Measurements from ENCODE around the gene BTLA. TPM values are rescaled to one million over a fixed set of nuclear protein-coding genes. Genes with fewer than 3 reads are reported as not detected.

BTLA gene
- total RNA-seq, 1 donor from 2014 or later = 3.9 TPM

GRCh38 chr3:112508261-112508660, 9.0 kb upstream of the BTLA start:
- Histone ChIP-seq H2AFZ (replicated peaks) (no peak overlapping the region), H3K4me3 (no peak overlapping the region), H4K20me1 (ENCODE audit: low read depth) (no peaks in the 10 kb centered on the region), H3K36me3 (no peaks in the 10 kb centered on the region), H3F3A (ENCODE audit: low read depth) (no peaks in the 10 kb centered on the region), H3K4me1 (no peaks in the 10 kb centered on the region), H3K9me3 (ENCODE audit: low read depth) (peaks cover 2% of the 10 kb centered on the region), H3K4me2 (no peak overlapping the region), H3K27ac (no peak overlapping the region), H3K9ac (no peak overlapping the region), H3K79me2 (ENCODE audit: low read depth) (no peaks in the 10 kb centered on the region), H3K27me3 (no peaks in the 10 kb centered on the region)
- no peak for DNase-seq (ENCODE audit: low spot score)
- Mint-ChIP-seq H3K27me3 (ENCODE audit: insufficient read depth, low read depth) (no peaks in the 10 kb centered on the region), H3K4me1 (no peaks in the 10 kb centered on the region), H3K36me3 (peaks cover 4% of the 10 kb centered on the region), H3K4me3 (no peak overlapping the region), H3K9me3 (peaks cover 13% of the 10 kb centered on the region), H3K27ac (no peak overlapping the region)
- TF ChIP-seq EZH2phosphoT487 (IDR thresholded peaks at IDR 0.05) = no peak
- no peak for TF ChIP-seq CTCF (IDR thresholded peaks at IDR 0.05)
- no peak for TF ChIP-seq EZH2 (IDR thresholded peaks at IDR 0.05)

DNA sequence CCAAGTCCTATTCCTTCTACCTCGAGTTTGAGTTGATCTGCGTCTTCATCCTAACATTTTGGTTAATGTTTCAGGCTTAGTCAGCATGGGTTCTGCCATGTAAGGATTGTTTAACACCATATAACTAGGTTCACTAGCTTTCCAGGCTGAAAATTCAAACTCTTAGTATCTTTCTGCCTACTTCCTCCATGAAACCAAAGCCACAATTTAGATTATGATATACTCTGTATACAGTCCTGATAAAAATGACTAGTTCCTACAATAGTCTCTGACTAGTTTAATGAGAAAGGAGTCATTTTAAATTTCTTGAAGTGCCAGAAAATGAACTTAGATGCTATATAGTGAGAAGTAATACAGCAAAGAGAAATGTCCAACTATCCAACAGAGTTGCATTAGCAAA, 6.6 kb upstream of the BTLA start:
- no peaks in the 10 kb centered on the region for H3K36me3 ChIP-seq
- Mint-ChIP-seq H3K4me1 (no peaks in the 10 kb centered on the region), H3K36me3 (peaks cover 2% of the 10 kb centered on the region), H3K4me3 (no peak overlapping the region), H3K27ac (no peak overlapping the region), H3K9me3 (peaks cover 2% of the 10 kb centered on the region), H3K27me3 (ENCODE audit: insufficient read depth, low read depth) (no peaks in the 10 kb centered on the region)
- no peak overlapping the region for H3K27ac ChIP-seq
- no peak for DNase-seq (ENCODE audit: low spot score)
- H3K9me3 ChIP-seq (ENCODE audit: low read depth) = no peaks in the 10 kb centered on the region
- no peaks in the 10 kb centered on the region for H3K4me1 ChIP-seq
- no peak overlapping the region for H3K4me2 ChIP-seq
- no peaks in the 10 kb centered on the region for H3K27me3 ChIP-seq
- no peak overlapping the region for H3K4me3 ChIP-seq
- H2AFZ ChIP-seq (replicated peaks) = no peak overlapping the region
- no peaks in the 10 kb centered on the region for H3F3A ChIP-seq (ENCODE audit: low read depth)
- H4K20me1 ChIP-seq (ENCODE audit: low read depth) = no peaks in the 10 kb centered on the region
- TF ChIP-seq EZH2phosphoT487 (IDR thresholded peaks at IDR 0.05) (no peak), EZH2 (IDR thresholded peaks at IDR 0.05) (no peak), CTCF (IDR thresholded peaks at IDR 0.05) (no peak)
- no peak overlapping the region for H3K9ac ChIP-seq
- no peaks in the 10 kb centered on the region for H3K79me2 ChIP-seq (ENCODE audit: low read depth)

DNA sequence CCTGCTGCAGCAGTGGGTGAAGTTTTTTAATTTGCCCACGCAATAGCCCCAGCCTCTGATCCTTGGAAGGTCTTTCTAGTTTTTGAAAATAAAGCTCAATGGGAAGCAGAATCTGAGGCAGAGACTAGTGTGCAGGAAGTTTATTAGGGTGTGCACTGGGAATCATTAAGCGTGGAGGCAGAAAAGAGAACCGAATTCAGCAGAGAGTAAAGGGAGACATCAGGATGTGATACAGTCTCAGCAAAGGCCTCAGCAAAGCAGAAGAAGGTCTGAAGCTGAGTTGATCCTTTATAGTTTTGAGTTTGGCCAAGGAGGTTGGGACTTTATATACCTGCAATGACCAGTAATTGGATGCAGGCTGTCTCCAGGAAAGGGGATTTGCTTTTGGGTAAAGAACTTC, 4.9 kb upstream of the BTLA start:
- no peaks in the 10 kb centered on the region for H3K9me3 ChIP-seq (ENCODE audit: low read depth)
- H3K4me1 Mint-ChIP-seq = no peaks in the 10 kb centered on the region
- H3K9me3 Mint-ChIP-seq = peaks cover 2% of the 10 kb centered on the region
- no peak overlapping the region for H3K27ac ChIP-seq
- H3K4me2 ChIP-seq = no peak overlapping the region
- no peaks in the 10 kb centered on the region for H3K36me3 ChIP-seq
- DNase-seq (ENCODE audit: low spot score) = no peak
- no peaks in the 10 kb centered on the region for H3K36me3 Mint-ChIP-seq
- no peaks in the 10 kb centered on the region for H3K4me1 ChIP-seq
- H4K20me1 ChIP-seq (ENCODE audit: low read depth) = no peaks in the 10 kb centered on the region
- H3K27me3 Mint-ChIP-seq (ENCODE audit: insufficient read depth, low read depth) = no peaks in the 10 kb centered on the region
- H3K27ac Mint-ChIP-seq = no peak overlapping the region
- no peak overlapping the region for H3K4me3 Mint-ChIP-seq
- no peaks in the 10 kb centered on the region for H3F3A ChIP-seq (ENCODE audit: low read depth)
- H3K79me2 ChIP-seq (ENCODE audit: low read depth) = no peaks in the 10 kb centered on the region
- no peak overlapping the region for H3K4me3 ChIP-seq
- no peak for TF ChIP-seq EZH2 (IDR thresholded peaks at IDR 0.05)
- no peaks in the 10 kb centered on the region for H3K27me3 ChIP-seq
- no peak overlapping the region for H2AFZ ChIP-seq (replicated peaks)
- H3K9ac ChIP-seq = no peak overlapping the region

DNA sequence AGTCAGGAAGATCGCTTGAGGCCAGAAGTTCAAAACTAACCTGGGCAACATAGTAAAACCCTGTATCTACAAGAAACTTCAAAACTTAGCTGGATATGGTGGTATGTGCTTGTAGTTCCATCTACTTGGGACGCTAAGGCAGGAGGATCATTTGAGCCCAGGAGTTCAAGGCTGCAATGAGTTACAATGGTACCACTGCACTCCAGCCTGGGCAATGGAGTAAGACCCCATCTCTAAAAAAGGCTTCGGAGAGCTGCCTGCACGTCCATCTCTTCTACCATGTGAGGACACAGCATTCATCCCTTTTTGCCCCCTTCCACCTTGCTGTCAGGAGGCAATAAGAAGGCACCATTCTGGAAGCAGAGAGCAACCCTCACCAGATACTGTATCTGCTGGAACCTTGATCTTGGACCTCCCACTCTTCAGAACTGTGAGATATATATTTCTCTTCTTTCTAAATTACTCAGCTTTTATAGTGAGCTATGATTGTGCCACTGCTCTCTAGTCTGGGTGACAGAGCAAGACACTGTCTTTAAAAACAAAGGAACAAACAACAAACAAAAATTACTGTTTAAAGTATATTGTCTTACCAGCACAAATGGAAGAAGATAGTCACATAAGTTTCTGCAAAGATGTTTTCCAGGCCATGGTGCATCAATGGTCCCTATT, 4.2 kb upstream of the BTLA start:
- no peaks in the 10 kb centered on the region for H3K36me3 Mint-ChIP-seq

More for the DNA sequence above, 4.2 kb upstream of the BTLA start:
- Histone ChIP-seq H3F3A (ENCODE audit: low read depth) (no peaks in the 10 kb centered on the region), H3K79me2 (ENCODE audit: low read depth) (no peaks in the 10 kb centered on the region), H3K9ac (no peak overlapping the region), H3K27me3 (no peaks in the 10 kb centered on the region), H2AFZ (replicated peaks) (no peak overlapping the region), H3K27ac (no peak overlapping the region), H3K36me3 (no peaks in the 10 kb centered on the region), H3K4me1 (no peaks in the 10 kb centered on the region), H3K4me3 (no peak overlapping the region), H3K4me2 (no peak overlapping the region), H3K9me3 (ENCODE audit: low read depth) (no peaks in the 10 kb centered on the region), H4K20me1 (ENCODE audit: low read depth) (no peaks in the 10 kb centered on the region)
- Mint-ChIP-seq H3K27me3 (ENCODE audit: insufficient read depth, low read depth) (no peaks in the 10 kb centered on the region), H3K9me3 (no peaks in the 10 kb centered on the region), H3K4me3 (no peak overlapping the region), H3K27ac (no peak overlapping the region), H3K4me1 (no peaks in the 10 kb centered on the region)
- DNase-seq (ENCODE audit: low spot score) = no peak
- TF ChIP-seq EZH2 (IDR thresholded peaks at IDR 0.05) (no peak), CTCF (IDR thresholded peaks at IDR 0.05) (no peak), EZH2phosphoT487 (IDR thresholded peaks at IDR 0.05) (no peak)
